ENCODE results near the gene MTRF1. TPM values are rescaled to one million over a fixed set of nuclear protein-coding genes. Genes with fewer than 3 reads are reported as not detected.
"Not testable (repeated sequence)": the region's sequence is repeated elsewhere in the genome, so short reads cannot be mapped to it uniquely, and the experiment has no call there.

Gene MTRF1
- polyA plus RNA-seq, 5 donors = 16.7 to 27.5 (median 26.1) TPM

- DNase-seq = no peak
Measured at GRCh38 chr13:41179593-41180250, 83.7 kb downstream of the MTRF1 start.

- DNase-seq = no peak
Measured at GRCh38 chr13:41178040-41178439, 85.3 kb downstream of the MTRF1 start.

DNA sequence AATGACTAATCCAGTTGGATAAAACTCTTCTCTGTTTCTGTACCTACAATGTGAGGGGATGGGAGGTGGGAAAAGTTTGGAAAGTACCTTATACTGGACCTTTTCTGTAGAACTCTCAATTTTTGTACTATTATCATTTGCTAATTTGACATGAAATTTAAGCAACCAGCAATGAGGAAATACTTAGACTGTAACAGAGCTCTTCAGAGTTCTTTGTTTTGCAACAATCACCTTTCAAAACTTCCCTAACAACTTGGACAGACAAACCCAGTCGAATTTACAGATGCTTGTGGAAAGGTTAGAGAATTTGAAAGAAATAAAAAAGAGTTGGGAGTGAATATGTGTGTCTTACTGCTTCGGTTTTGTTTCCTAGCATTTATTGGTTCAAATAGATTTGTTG, 85.8 kb downstream of the MTRF1 start:
- no peak for DNase-seq

GRCh38 chr13:41175576-41175975, 87.8 kb downstream of the MTRF1 start:
- DNase-seq = not testable (repeated sequence)

Other genes starting within 250 kb of the MTRF1 start
- gene ELF1, start 244.3 kb downstream of the MTRF1 start, polyA plus RNA-seq (ENCODE audit: insufficient read depth in 1 of 5, insufficient read length in 5 of 5, low replicate concordance in 1 of 5) = 10 to 100 TPM; 42.0 to 56.0 (median 48.7) TPM
- gene WBP4, start 202.1 kb downstream of the MTRF1 start, polyA plus RNA-seq (ENCODE audit: insufficient read depth in 1 of 5, insufficient read length in 5 of 5, low replicate concordance in 1 of 5) = 10 to 100 TPM; 18.5 to 26.7 (median 26.0) TPM
- gene KBTBD6, start 130.8 kb downstream of the MTRF1 start, polyA plus RNA-seq (ENCODE audit: insufficient read depth in 1 of 5, insufficient read length in 5 of 5, low replicate concordance in 1 of 5) = 10 to 100 TPM; 12.2 to 16.3 (median 14.7) TPM
- gene KBTBD7, start 69.0 kb downstream of the MTRF1 start, polyA plus RNA-seq (ENCODE audit: insufficient read depth in 1 of 5, insufficient read length in 5 of 5, low replicate concordance in 1 of 5) = 10 to 100 TPM; 14.5 to 20.2 (median 17.6) TPM
- 10 to 100 TPM; 35.9 to 64.6 (median 59.8) TPM for gene NAA16, start 47.7 kb upstream of the MTRF1 start, polyA plus RNA-seq (ENCODE audit: insufficient read depth in 1 of 5, insufficient read length in 5 of 5, low replicate concordance in 1 of 5)
- gene RGCC, start 194.0 kb upstream of the MTRF1 start, polyA plus RNA-seq (ENCODE audit: insufficient read depth in 1 of 5, insufficient read length in 5 of 5, low replicate concordance in 1 of 5) = 100 to 1,000 TPM in 4 of 5 donors, 10 to 100 TPM in 1; 91.4 to 181 (median 127) TPM

Data from right lung (tissue), 5 donors.